Sigmoid colon (tissue), 7 donors: ENCODE data around the gene PANK4. TPM values are rescaled to one million over a fixed set of nuclear protein-coding genes. Genes with fewer than 3 reads are reported as not detected.

ENCODE experiments used
- DNase-seq: peaks from one replicate; pipeline ENCODE4 v3.0.0-alpha.2; 2019
- H3K27ac ChIP-seq, 4 donors: fragments of 200-600 bp; sonication (generic); one replicate each; pipeline ENCODE4 v1.5.1; 2016 to 2019; ENCODE audit warnings: mild to moderate bottlenecking in 1 of 4
- H3K27me3 ChIP-seq, 3 donors: fragments of 200-600 bp; sonication (generic); one replicate each; pipeline ENCODE4 v1.5.1; 2019; ENCODE audit warnings: mild to moderate bottlenecking in 1 of 3
- H3K36me3 ChIP-seq, 4 donors: fragments of 200-600 bp; sonication (generic); one replicate each; pipeline ENCODE4 v1.5.1; 2016 to 2019
- H3K4me1 ChIP-seq, 4 donors: fragments of 200-600 bp; sonication (generic); one replicate each; pipeline ENCODE4 v1.5.1; 2017 to 2019
- H3K4me3 ChIP-seq, 4 donors: fragments of 200-600 bp; sonication (generic); one replicate each; pipeline ENCODE4 v1.5.1; 2017 to 2019; ENCODE audit warnings: mild to moderate bottlenecking in 2 of 4, moderate library complexity in 1 of 4
- H3K9me3 ChIP-seq, 4 donors: fragments of 200-600 bp in 3 of 4; sonication (generic) in 3 of 4; one replicate each; pipeline versions ENCODE4 v1.5.1 to v1.6.1; 2013 to 2019
- CTCF ChIP-seq, 4 experiments: fragments of 450-650 bp in 3 of 4; fragments of 200-600 bp in 1 of 4; IDR thresholded peaks; one replicate each; pipeline ENCODE4 v1.5.1; 2016 to 2019; ENCODE audit warnings: antibody characterized with exemption in 4 of 4, mild to moderate bottlenecking in 3 of 4, moderate library complexity in 2 of 4
- EP300 ChIP-seq, 4 donors: sonication (generic); formaldehyde crosslinking; IDR thresholded peaks; one replicate each; pipeline ENCODE4 v1.6.1; 2017; ENCODE audit warnings: antibody characterized with exemption in 4 of 4
- POLR2A ChIP-seq, 2 donors: fragments of 450-650 bp; IDR thresholded peaks; one replicate each; pipeline ENCODE4 v1.6.1; 2016; ENCODE audit warnings: antibody characterized with exemption in 2 of 2, mild to moderate bottlenecking in 2 of 2, moderate library complexity in 2 of 2
- POLR2AphosphoS5 ChIP-seq, 4 donors: sonication (generic); formaldehyde crosslinking; IDR thresholded peaks; one replicate each; pipeline ENCODE4 v1.6.1; 2017; ENCODE audit warnings: antibody characterized with exemption in 4 of 4
- WGBS, 2 donors: extraction: QIAGEN DNeasy Blood & Tissue Kit; methylation state at CpG; one replicate each; pipeline ENCODE4 v1.1.7; 2013; 5-methylcytosine and 5-hydroxymethylcytosine counted together
- intact Hi-C: fragments of 100-400 bp; cut with DNase I; formaldehyde crosslinking; loops from one replicate; pipeline ENCODE4 v1.15.1; 2023
- polyA plus RNA-seq, 3 donors: library from polyadenylated mRNA; stranded (reverse); fragments of 200-250 nt; gene quantifications; one replicate each; pipeline ENCODE4 v1.2.3, GENCODE V29; 2013
- total RNA-seq, 4 donors: library from RNA; depleted of rRNA; stranded (reverse); fragments of >200 nt; gene quantifications; one replicate each; pipeline ENCODE4 v1.1.0, GENCODE V29; 2016
- donor health status: healthy with polysubstance abuse.
- donor health status: Bipolar disorder and iron deficiency.
- donor health status: healthy.

The PANK4 gene
- total and polyA plus RNA-seq, 7 donors: 11.4 to 37.7 (median 25.4) TPM

- Histone ChIP-seq H3K4me1 (peaks cover 0 to 11% (median 4%) of the 10 kb centered on the region in 4 donors), H3K36me3 (no peaks in the 10 kb centered on the region), H3K27ac (no peak overlapping the region), H3K27me3 (peaks cover 0 to 44% (median 3%) of the 10 kb centered on the region in 3 donors), H3K9me3 (peaks cover 0 to 5% (median 0%) of the 10 kb centered on the region in 4 donors), H3K4me3 (no peak overlapping the region)
- no peak for DNase-seq
- 59 to 61% methylated on average over 19 of the region's 19 CpGs for WGBS, 2 donors
- TF ChIP-seq CTCF (IDR thresholded peaks at IDR 0.05) (no peak), EP300 (IDR thresholded peaks at IDR 0.05) (no peak), POLR2A (IDR thresholded peaks at IDR 0.05) (no peak), POLR2AphosphoS5 (IDR thresholded peaks at IDR 0.05) (no peak)
- intact Hi-C loops: no loop called here
Measured at GRCh38 chr1:2493218-2493617, 33.2 kb downstream of the PANK4 start.

- TF ChIP-seq EP300 (IDR thresholded peaks at IDR 0.05): no peak
- no peak for TF ChIP-seq POLR2AphosphoS5 (IDR thresholded peaks at IDR 0.05)
- TF ChIP-seq CTCF (IDR thresholded peaks at IDR 0.05): no peak
- no peak for TF ChIP-seq POLR2A (IDR thresholded peaks at IDR 0.05)
- Histone ChIP-seq H3K27ac (no peak overlapping the region), H3K4me1 (peaks cover 0 to 11% (median 4%) of the 10 kb centered on the region in 4 donors), H3K9me3 (peaks cover 0 to 5% (median 0%) of the 10 kb centered on the region in 4 donors), H3K4me3 (no peak overlapping the region), H3K36me3 (no peaks in the 10 kb centered on the region), H3K27me3 (peaks cover 0 to 44% (median 3%) of the 10 kb centered on the region in 3 donors)
- no peak for DNase-seq
- intact Hi-C loops: no loop called here
- 76 to 77% methylated on average over 13 of the region's 13 CpGs for WGBS, 2 donors
Measured at GRCh38 chr1:2492091-2492490, 34.3 kb downstream of the PANK4 start.

- WGBS, 2 donors: 93 to 97% methylated on average over 14 of the region's 14 CpGs
- H3K27ac ChIP-seq: no peak overlapping the region
- TF ChIP-seq POLR2A (IDR thresholded peaks at IDR 0.05) (no peak), CTCF (IDR thresholded peaks at IDR 0.05) (no peak), EP300 (IDR thresholded peaks at IDR 0.05) (no peak), POLR2AphosphoS5 (IDR thresholded peaks at IDR 0.05) (no peak)
- peaks cover 0 to 38% (median 3%) of the 10 kb centered on the region in 3 donors for H3K27me3 ChIP-seq
- H3K36me3 ChIP-seq: no peaks in the 10 kb centered on the region
- H3K4me1 ChIP-seq: peaks cover 0 to 10% (median 4%) of the 10 kb centered on the region in 4 donors
- H3K9me3 ChIP-seq: peaks cover 0 to 5% (median 0%) of the 10 kb centered on the region in 4 donors
- intact Hi-C loops: no loop called here
- no peak overlapping the region for H3K4me3 ChIP-seq
- DNase-seq: no peak
Measured at GRCh38 chr1:2489615-2490014, 36.8 kb downstream of the PANK4 start.

GRCh38 chr1:2488688-2489087 is 37.7 kb downstream of the PANK4 start:
- Histone ChIP-seq H3K4me3 (no peak overlapping the region), H3K36me3 (no peaks in the 10 kb centered on the region), H3K27ac (no peak overlapping the region), H3K27me3 (peaks cover 0 to 32% (median 3%) of the 10 kb centered on the region in 3 donors), H3K9me3 (peaks cover 0 to 5% (median 0%) of the 10 kb centered on the region in 4 donors), H3K4me1 (peaks cover 0 to 1% (median 0%) of the 10 kb centered on the region in 4 donors)
- WGBS, 2 donors: 92 to 93% methylated on average over 2 of the region's 2 CpGs
- TF ChIP-seq CTCF (IDR thresholded peaks at IDR 0.05) (no peak), EP300 (IDR thresholded peaks at IDR 0.05) (no peak), POLR2AphosphoS5 (IDR thresholded peaks at IDR 0.05) (no peak), POLR2A (IDR thresholded peaks at IDR 0.05) (no peak)
- intact Hi-C loops: no loop called here
- no peak for DNase-seq

GRCh38 chr1:2486558-2486957 is 39.8 kb downstream of the PANK4 start:
- no peaks in the 10 kb centered on the region for H3K36me3 ChIP-seq
- no peak for TF ChIP-seq POLR2AphosphoS5 (IDR thresholded peaks at IDR 0.05)
- no peak for TF ChIP-seq POLR2A (IDR thresholded peaks at IDR 0.05)
- no peak for TF ChIP-seq EP300 (IDR thresholded peaks at IDR 0.05)
- TF ChIP-seq CTCF (IDR thresholded peaks at IDR 0.05): no peak

More at GRCh38 chr1:2486558-2486957, 39.8 kb downstream of the PANK4 start:
- H3K9me3 ChIP-seq: peaks cover 0 to 5% (median 0%) of the 10 kb centered on the region in 4 donors
- DNase-seq: no peak
- H3K27me3 ChIP-seq: peaks cover 0 to 11% (median 0%) of the 10 kb centered on the region in 3 donors
- intact Hi-C loops: no loop called here
- H3K4me1 ChIP-seq: no peaks in the 10 kb centered on the region
- no peak overlapping the region for H3K4me3 ChIP-seq
- 90 to 91% methylated on average over 9 of the region's 9 CpGs for WGBS, 2 donors
- no peak overlapping the region for H3K27ac ChIP-seq
